Cardiac fibroblast (primary cell): ENCODE data around the gene DESI2.

Source experiments
- DNase-seq, 2 donors: peaks; one replicate each; pipeline versions ENCODE4 v3.0.0 to v3.0.0-alpha.2; 2010; ENCODE audit warnings: low read depth in 2 of 2
- H3K4me3 ChIP-seq, 2 donors: replicated peaks in 1 of 2; 1 replicate in 1 of 2; 2 replicates in 1 of 2; pipeline ENCODE4 v1.5.1; 2011; ENCODE audit warnings: low read depth in 2 of 2, low read length in 2 of 2, mild to moderate bottlenecking in 2 of 2, moderate library complexity in 1 of 2
- TF ChIP-seq, protein P1 (sequence below): IDR thresholded peaks from one replicate; pipeline ENCODE4 v1.5.1; 2011; ENCODE audit warnings: low read depth, mild to moderate bottlenecking, low read length, inconsistent platforms

Gene DESI2

DNA sequence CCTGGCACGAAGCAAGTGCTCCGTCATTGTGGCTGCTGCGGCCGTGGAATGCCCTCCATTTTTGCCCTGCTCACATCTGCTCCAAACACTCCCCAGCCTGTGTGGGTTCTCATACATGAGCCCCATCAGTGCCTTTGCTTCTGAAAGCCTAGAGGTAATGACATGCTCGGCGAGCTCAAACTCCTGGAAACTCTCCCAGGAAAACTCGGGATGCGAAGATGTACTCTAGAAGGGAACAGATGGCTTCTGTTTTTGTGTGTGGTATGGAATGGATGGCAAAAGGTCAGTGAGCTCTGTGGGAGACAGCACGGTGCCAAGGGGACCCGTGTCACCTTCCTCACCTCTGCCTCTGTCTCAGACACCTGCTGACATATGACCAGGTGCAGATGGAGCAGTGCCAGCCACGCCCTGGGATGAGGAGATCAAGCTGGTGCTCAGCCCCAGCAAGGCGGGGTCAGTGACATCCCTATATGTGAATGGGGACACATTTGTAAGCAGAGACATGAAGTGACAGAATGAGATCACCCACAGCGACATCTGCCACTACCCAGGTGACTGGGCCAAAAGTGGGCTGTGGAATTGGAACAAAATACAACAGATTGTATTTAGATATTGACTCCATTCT lies 98.5 kb downstream of the DESI2 start:
- TF ChIP-seq, protein P1, sequence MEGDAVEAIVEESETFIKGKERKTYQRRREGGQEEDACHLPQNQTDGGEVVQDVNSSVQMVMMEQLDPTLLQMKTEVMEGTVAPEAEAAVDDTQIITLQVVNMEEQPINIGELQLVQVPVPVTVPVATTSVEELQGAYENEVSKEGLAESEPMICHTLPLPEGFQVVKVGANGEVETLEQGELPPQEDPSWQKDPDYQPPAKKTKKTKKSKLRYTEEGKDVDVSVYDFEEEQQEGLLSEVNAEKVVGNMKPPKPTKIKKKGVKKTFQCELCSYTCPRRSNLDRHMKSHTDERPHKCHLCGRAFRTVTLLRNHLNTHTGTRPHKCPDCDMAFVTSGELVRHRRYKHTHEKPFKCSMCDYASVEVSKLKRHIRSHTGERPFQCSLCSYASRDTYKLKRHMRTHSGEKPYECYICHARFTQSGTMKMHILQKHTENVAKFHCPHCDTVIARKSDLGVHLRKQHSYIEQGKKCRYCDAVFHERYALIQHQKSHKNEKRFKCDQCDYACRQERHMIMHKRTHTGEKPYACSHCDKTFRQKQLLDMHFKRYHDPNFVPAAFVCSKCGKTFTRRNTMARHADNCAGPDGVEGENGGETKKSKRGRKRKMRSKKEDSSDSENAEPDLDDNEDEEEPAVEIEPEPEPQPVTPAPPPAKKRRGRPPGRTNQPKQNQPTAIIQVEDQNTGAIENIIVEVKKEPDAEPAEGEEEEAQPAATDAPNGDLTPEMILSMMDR = no peak
- no peak for DNase-seq
- no peak overlapping the region for H3K4me3 ChIP-seq

DNA sequence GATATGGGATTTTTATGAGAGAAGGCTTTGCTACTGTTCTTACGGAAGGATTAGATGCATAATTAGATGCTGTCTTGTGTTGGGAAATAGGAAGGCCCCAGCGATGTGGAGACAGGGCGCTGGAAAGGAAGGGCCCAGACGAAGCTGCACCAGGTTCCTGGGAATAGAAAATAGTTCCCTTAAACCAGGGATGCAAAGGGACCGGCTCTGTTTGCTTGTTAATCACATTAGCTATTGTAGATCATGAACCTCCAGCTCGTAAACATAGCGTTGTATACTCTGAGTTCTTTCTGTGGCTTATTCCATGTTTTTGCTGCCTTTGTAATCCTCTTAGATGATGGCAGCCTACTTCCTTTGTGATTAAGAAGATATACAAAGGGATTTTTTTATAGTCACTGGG lies 102.7 kb downstream of the DESI2 start:
- TF ChIP-seq, protein P1 = no peak
- no peak for DNase-seq
- no peak overlapping the region for H3K4me3 ChIP-seq

DNA sequence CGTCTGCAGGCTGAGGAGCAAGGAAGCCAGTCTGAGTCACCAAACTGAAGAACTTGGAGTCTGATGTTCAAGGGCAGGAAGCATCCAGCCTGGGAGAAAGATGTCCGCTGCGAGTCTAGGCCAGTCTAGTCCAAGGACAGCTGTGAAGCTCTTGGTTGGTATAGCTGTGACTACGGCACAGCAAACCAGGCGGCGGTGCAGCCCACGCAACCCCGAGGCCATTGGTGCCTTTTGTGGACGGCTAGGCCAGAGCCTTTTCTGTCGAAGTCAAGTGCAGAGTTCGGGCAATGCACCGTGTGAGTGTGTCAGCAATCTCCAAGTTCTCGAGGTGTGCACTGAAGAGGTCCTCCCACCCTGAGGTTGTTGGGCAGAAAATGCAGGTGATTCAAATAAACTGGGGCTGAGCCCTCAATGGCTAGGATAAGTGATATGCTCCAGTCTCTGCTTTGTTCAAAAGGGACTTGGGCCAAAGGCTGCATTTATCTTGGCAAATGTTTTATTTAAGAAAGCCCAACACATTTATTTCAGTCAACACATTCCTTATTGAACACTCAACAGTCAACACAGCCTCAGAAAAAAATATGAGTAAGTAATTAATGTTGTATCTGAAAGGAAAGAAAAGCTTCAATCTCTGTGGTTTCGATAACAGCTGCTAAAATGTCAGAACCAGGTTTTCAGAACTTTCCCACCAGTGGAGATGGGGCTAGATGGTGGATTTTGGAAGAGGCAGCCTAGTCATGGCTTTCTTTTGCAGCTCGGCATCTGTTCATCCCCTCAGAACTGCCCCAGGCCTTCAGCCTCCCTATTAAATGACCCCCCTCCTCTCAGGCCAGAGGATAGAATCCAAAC lies 104.4 kb downstream of the DESI2 start:
- TF ChIP-seq, protein P1 = no peak
- H3K4me3 ChIP-seq = no peak overlapping the region
- peak; percentile 51 to 58 for DNase-seq
